ENCODE results near the gene PSAPL1.

DNA sequence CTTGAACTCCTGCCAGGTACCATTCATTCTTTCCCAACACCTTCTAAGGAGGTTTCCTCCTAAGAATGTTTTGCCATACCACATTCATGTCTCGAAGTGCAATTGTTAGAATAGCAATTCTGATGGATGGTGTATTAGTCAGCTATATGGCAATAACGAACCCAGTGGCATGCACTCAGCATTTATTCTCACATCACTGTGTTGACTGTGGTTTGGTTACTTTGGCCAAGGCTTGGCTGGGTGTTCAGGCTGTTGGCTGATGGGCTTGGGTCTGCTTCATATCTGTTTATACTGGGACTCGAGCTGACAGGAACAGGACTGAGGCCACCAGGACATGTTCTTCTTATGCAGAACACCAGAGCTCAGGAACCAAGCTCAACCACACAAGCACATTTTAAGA lies 31.7 kb downstream of the PSAPL1 start:
- TF ChIP-seq EZH2 (IDR thresholded peaks at IDR 0.05; ENCODE audit: insufficient read depth, low read length): no peak
- no peak for TF ChIP-seq CTCF (IDR thresholded peaks at IDR 0.05; ENCODE audit: insufficient read depth, low read depth, low read length)

All from astrocyte (in vitro differentiated cells and primary cell).